ENCODE results near the gene BRPF1. TPM values are rescaled to one million over a fixed set of nuclear protein-coding genes. Genes with fewer than 3 reads are reported as not detected.

BRPF1 gene
- total RNA-seq, 4 donors from 2014 or later = 18.0 to 25.4 (median 21.6) TPM

DNA sequence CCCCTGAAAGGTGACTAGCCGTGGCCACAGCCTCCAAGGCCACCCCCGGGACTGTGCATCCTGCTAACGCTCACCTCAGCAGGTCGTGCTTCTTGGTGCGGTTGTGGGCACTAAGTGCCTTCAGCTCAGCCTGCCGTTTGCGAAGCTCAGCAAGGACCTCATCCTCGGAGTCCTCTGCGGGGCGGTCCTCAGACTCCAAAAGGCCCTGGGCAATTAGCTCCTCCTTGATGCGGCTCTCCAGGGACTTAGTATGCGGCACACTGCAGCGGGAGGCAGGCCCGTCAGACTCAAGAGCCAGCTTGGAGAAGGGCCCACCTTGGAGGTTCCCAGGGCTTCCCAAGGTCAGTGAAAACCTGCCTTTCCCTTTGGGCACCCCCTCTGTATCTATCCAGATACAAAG is 52.4 kb downstream of the BRPF1 start:
- Histone ChIP-seq H3K4me1 (no peaks in the 10 kb centered on the region), H3K27me3 (no peaks in the 10 kb centered on the region), H3K36me3 (peaks cover 0 to 100% of the 10 kb centered on the region in 2 donors), H3K4me3 (no peak overlapping the region), H3K9me3 (no peaks in the 10 kb centered on the region), H3K27ac (no peak overlapping the region)
- 93 to 100% methylated on average over 3 to 5 of the region's 14 CpGs for WGBS, 2 donors (ENCODE audit: low coverage in 1 of 2)
- no peak for ATAC-seq
- TF ChIP-seq, protein P1, sequence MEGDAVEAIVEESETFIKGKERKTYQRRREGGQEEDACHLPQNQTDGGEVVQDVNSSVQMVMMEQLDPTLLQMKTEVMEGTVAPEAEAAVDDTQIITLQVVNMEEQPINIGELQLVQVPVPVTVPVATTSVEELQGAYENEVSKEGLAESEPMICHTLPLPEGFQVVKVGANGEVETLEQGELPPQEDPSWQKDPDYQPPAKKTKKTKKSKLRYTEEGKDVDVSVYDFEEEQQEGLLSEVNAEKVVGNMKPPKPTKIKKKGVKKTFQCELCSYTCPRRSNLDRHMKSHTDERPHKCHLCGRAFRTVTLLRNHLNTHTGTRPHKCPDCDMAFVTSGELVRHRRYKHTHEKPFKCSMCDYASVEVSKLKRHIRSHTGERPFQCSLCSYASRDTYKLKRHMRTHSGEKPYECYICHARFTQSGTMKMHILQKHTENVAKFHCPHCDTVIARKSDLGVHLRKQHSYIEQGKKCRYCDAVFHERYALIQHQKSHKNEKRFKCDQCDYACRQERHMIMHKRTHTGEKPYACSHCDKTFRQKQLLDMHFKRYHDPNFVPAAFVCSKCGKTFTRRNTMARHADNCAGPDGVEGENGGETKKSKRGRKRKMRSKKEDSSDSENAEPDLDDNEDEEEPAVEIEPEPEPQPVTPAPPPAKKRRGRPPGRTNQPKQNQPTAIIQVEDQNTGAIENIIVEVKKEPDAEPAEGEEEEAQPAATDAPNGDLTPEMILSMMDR (IDR thresholded peaks at IDR 0.05) = no peak
- no peak for TF ChIP-seq POLR2AphosphoS5 (IDR thresholded peaks at IDR 0.05)
- TF ChIP-seq POLR2A (IDR thresholded peaks at IDR 0.05) = no peak
- no peak for TF ChIP-seq EP300 (IDR thresholded peaks at IDR 0.05)

DNA sequence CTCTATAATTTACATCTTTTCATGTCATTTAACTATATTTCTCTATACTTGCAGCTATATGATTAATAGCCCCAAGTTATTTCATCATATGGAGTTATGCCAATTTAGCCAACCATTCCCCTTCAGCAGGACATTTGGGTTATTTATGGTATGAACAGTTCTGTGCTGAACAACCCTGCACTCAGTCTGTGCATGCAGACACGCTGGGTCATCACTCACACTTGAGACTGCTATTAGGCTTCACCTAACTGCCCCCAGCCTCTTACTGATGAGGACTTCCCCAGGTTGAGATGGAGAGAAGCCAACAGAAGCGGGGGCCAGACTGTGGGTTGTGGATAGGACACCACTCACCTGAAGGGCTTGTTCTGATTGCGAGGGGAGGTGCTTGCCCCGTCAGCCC is 53.4 kb downstream of the BRPF1 start:
- no peak for TF ChIP-seq EP300 (IDR thresholded peaks at IDR 0.05)
- no peak for TF ChIP-seq POLR2AphosphoS5 (IDR thresholded peaks at IDR 0.05)
- no peak for TF ChIP-seq POLR2A (IDR thresholded peaks at IDR 0.05)
- TF ChIP-seq, protein P1 (IDR thresholded peaks at IDR 0.05) = no peak
- Histone ChIP-seq H3K27ac (no peak overlapping the region), H3K9me3 (no peaks in the 10 kb centered on the region), H3K4me1 (peaks cover 0 to 1% (median 0%) of the 10 kb centered on the region in 3 donors), H3K36me3 (peaks cover 0 to 100% of the 10 kb centered on the region in 2 donors), H3K27me3 (no peaks in the 10 kb centered on the region), H3K4me3 (no peak overlapping the region)
- peak; percentile 13 for ATAC-seq
- WGBS, 2 donors (ENCODE audit: low coverage in 1 of 2) = 95% methylated on average over 4 of the region's 4 CpGs; no CpG with 5 or more reads in 1 of the 2 donors

DNA sequence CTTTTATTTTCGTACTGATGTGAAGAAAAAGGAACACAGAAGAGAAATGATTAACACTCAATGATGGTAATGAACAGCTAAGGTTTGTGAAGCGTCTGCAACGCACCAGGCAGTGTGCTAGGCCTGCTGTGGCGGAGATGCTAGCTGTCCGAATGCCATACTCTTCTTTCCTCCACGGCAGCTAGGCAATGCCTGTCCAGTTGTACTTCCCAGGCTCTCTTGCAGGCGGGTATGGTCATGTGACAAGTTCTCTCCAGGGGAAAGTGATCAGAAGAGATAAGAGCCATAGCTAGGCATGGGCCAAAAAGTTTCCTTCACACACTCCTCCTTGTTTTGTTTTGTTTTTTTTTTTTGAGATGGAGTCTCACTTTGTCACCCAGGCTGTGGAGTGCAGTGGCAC is 54.1 kb downstream of the BRPF1 start:
- peaks cover 0 to 8% (median 0%) of the 10 kb centered on the region in 3 donors for H3K4me1 ChIP-seq
- 74 to 78% methylated on average over 7 of the region's 7 CpGs for WGBS, 2 donors (ENCODE audit: low coverage in 1 of 2)
- TF ChIP-seq, protein P1 (IDR thresholded peaks at IDR 0.05) = no peak
- TF ChIP-seq POLR2A (IDR thresholded peaks at IDR 0.05) = no peak
- no peak for TF ChIP-seq EP300 (IDR thresholded peaks at IDR 0.05)
- TF ChIP-seq POLR2AphosphoS5 (IDR thresholded peaks at IDR 0.05) = no peak
- no peak overlapping the region for H3K4me3 ChIP-seq
- ATAC-seq = no peak
- H3K9me3 ChIP-seq = no peaks in the 10 kb centered on the region
- peaks cover 0 to 100% of the 10 kb centered on the region in 2 donors for H3K36me3 ChIP-seq
- no peak overlapping the region for H3K27ac ChIP-seq
- H3K27me3 ChIP-seq = no peaks in the 10 kb centered on the region

DNA sequence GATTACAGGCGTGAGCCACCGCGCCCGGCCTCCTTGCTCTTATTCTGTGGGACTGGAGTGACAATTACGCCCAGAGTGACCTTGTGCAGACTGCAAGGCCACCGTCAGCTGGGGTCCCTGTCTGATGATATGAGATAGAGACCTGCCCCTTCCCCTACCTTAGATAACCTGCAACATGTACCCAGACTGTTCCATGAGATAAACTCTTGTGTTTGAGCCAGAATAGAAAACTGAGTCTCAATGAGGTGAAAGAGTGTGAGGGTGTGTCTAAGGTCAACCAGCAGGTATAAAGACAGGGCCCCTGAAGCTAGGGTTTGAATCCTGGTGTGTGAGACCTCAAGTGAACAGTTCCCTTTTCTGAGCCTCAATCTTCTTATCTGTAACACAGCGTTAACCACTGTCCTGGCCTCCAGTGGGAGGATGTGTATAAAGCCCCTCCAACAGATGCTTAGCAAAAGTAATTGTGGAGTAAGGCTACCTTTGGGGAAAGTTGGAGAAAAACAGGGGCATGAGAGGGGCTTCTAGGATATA is 54.7 kb downstream of the BRPF1 start:
- Histone ChIP-seq H3K36me3 (peaks cover 0 to 95% of the 10 kb centered on the region in 2 donors), H3K9me3 (no peaks in the 10 kb centered on the region), H3K27me3 (no peaks in the 10 kb centered on the region), H3K4me1 (peaks cover 0 to 14% (median 2%) of the 10 kb centered on the region in 3 donors), H3K27ac (no peak overlapping the region), H3K4me3 (no peak overlapping the region)
- no peak for TF ChIP-seq EP300 (IDR thresholded peaks at IDR 0.05)
- no peak for TF ChIP-seq POLR2AphosphoS5 (IDR thresholded peaks at IDR 0.05)
- TF ChIP-seq POLR2A (IDR thresholded peaks at IDR 0.05) = no peak
- TF ChIP-seq, protein P1 (IDR thresholded peaks at IDR 0.05) = no peak
- no peak for ATAC-seq
- 57 to 85% methylated on average over 1 to 6 of the region's 7 CpGs for WGBS, 2 donors (ENCODE audit: low coverage in 1 of 2)
